SK-N-SH treated with all-trans-retinoic acid at 6 μM for 48 hours (cell line): ENCODE results near the gene CDC42EP1.
"Not testable (repeated sequence)": the region's sequence is repeated elsewhere in the genome, so short reads cannot be mapped to it uniquely, and the experiment has no call there.

Experiments used
- ATAC-seq: fragments of 200-7000 bp; cut with Tn5 transposase; 3 replicates; pipeline ENCODE4 v1.9.1; 2020; ENCODE audit warnings: mild to moderate bottlenecking, moderate library complexity
- CREB5 ChIP-seq: fragments of 250-450 bp; sonication (Bioruptor Pico); IDR thresholded peaks from 2 replicates; pipeline ENCODE4 v1.5.1; 2020; ENCODE audit warnings: low read depth, mild to moderate bottlenecking, moderate library complexity
- CSDC2 ChIP-seq: fragments of 250-450 bp; sonication (Bioruptor Pico); IDR thresholded peaks from 2 replicates; pipeline ENCODE4 v1.5.0; 2020; ENCODE audit warnings: mild to moderate bottlenecking, moderate library complexity
- CSRNP3 ChIP-seq: fragments of 250-450 bp; sonication (Bioruptor Pico); IDR thresholded peaks from 2 replicates; pipeline ENCODE4 v1.5.1; 2021; ENCODE audit warnings: mild to moderate bottlenecking, moderate library complexity
- ESRRG ChIP-seq: fragments of 250-450 bp; sonication (Bioruptor Pico); IDR thresholded peaks from 2 replicates; pipeline ENCODE4 v1.6.1; 2021; ENCODE audit warnings: mild to moderate bottlenecking
- GLIS3 ChIP-seq: fragments of 250-450 bp; sonication (Bioruptor Pico); IDR thresholded peaks from 2 replicates; pipeline ENCODE4 v1.5.0; 2020; ENCODE audit warnings: mild to moderate bottlenecking, moderate library complexity
- PATZ1 ChIP-seq: fragments of 250-450 bp; sonication (Bioruptor Pico); IDR thresholded peaks from 2 replicates; pipeline ENCODE4 v1.8.0; 2020; ENCODE audit warnings: mild to moderate bottlenecking, moderate library complexity, borderline replicate concordance
- POU6F1 ChIP-seq: fragments of 250-450 bp; sonication (Bioruptor Pico); IDR thresholded peaks from 2 replicates; pipeline ENCODE4 v1.8.0; 2021; ENCODE audit warnings: low read depth, mild to moderate bottlenecking, moderate library complexity, borderline replicate concordance
- RARB ChIP-seq: fragments of 250-450 bp; sonication (Bioruptor Pico); IDR thresholded peaks from 2 replicates; pipeline ENCODE4 v1.8.0; 2021; ENCODE audit warnings: mild to moderate bottlenecking, moderate library complexity
- SNAI2 ChIP-seq: fragments of 250-450 bp; sonication (Bioruptor Pico); IDR thresholded peaks from 2 replicates; pipeline ENCODE4 v1.5.0; 2020; ENCODE audit warnings: mild to moderate bottlenecking, moderate library complexity
- TCF4 ChIP-seq: fragments of 250-450 bp; sonication (Bioruptor Pico); IDR thresholded peaks from 2 replicates; pipeline ENCODE4 v1.8.0; 2021; ENCODE audit warnings: mild to moderate bottlenecking, moderate library complexity, borderline replicate concordance
- TOX ChIP-seq: fragments of 250-450 bp; sonication (Bioruptor Pico); IDR thresholded peaks from 2 replicates; pipeline ENCODE4 v1.8.0; 2021; ENCODE audit warnings: mild to moderate bottlenecking, moderate library complexity, borderline replicate concordance
- ZC3H10 ChIP-seq: fragments of 250-450 bp; sonication (Bioruptor Pico); IDR thresholded peaks from 2 replicates; pipeline ENCODE4 v1.5.1; 2021; ENCODE audit warnings: mild to moderate bottlenecking, moderate library complexity
- ZFP30 ChIP-seq: fragments of 450-650 bp; formaldehyde crosslinking; IDR thresholded peaks from 2 replicates; pipeline ENCODE4 v1.5.0; 2022; ENCODE audit warnings: mild to moderate bottlenecking, moderate library complexity
- ZNF565 ChIP-seq: fragments of 450-650 bp; formaldehyde crosslinking; conservative IDR thresholded peaks from 2 replicates; pipeline ENCODE4 v1.5.0; 2020; ENCODE audit warnings: low read depth, mild to moderate bottlenecking, moderate library complexity
- ZNF8 ChIP-seq: fragments of 450-650 bp; formaldehyde crosslinking; IDR thresholded peaks from 2 replicates; pipeline ENCODE4 v1.5.0; 2020; ENCODE audit warnings: mild to moderate bottlenecking, moderate library complexity

Gene CDC42EP1

GRCh38 chr22:37601540-37602442, 41.5 kb downstream of the CDC42EP1 start (continued):
- TF ChIP-seq PATZ1 (CRISPR knock-in tag) (no peak), CSRNP3 (CRISPR knock-in tag) (no peak), GLIS3 (no peak), CSDC2 (no peak)

GRCh38 chr22:37602546-37603277, 42.4 kb downstream of the CDC42EP1 start:
- not testable (repeated sequence) for ATAC-seq

- ATAC-seq, result no peak
- no peak for TF ChIP-seq SNAI2 (CRISPR knock-in tag)
- no peak for TF ChIP-seq TCF4 (CRISPR knock-in tag)
- no peak for TF ChIP-seq ZNF8 (CRISPR knock-in tag)
- TF ChIP-seq ZNF565 (CRISPR knock-in tag), result no peak
- TF ChIP-seq TOX (CRISPR knock-in tag), result no peak
- no peak for TF ChIP-seq CREB5 (CRISPR knock-in tag)
- TF ChIP-seq ESRRG (CRISPR knock-in tag), result no peak
- no peak for TF ChIP-seq POU6F1 (CRISPR knock-in tag)
- TF ChIP-seq RARB (CRISPR knock-in tag), result no peak
- TF ChIP-seq PATZ1 (CRISPR knock-in tag), result no peak
- no peak for TF ChIP-seq ZC3H10 (CRISPR knock-in tag)
Observed at GRCh38 chr22:37604074-37604473, 43.8 kb downstream of the CDC42EP1 start.

GRCh38 chr22:37604875-37605274, 44.6 kb downstream of the CDC42EP1 start:
- no peak for TF ChIP-seq ZFP30 (CRISPR knock-in tag)
- TF ChIP-seq TCF4 (CRISPR knock-in tag), result no peak
- no peak for TF ChIP-seq ZNF8 (CRISPR knock-in tag)
- ATAC-seq, result no peak
